ENCODE measurements around the gene PLIN3.
A peak's percentile ranks its signal among the peaks of the same experiment; 100 is the strongest.
"Not testable (repeated sequence)": the region's sequence is repeated elsewhere in the genome, so short reads cannot be mapped to it uniquely, and the experiment has no call there.

PLIN3 gene, protein sequence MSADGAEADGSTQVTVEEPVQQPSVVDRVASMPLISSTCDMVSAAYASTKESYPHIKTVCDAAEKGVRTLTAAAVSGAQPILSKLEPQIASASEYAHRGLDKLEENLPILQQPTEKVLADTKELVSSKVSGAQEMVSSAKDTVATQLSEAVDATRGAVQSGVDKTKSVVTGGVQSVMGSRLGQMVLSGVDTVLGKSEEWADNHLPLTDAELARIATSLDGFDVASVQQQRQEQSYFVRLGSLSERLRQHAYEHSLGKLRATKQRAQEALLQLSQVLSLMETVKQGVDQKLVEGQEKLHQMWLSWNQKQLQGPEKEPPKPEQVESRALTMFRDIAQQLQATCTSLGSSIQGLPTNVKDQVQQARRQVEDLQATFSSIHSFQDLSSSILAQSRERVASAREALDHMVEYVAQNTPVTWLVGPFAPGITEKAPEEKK

DNA sequence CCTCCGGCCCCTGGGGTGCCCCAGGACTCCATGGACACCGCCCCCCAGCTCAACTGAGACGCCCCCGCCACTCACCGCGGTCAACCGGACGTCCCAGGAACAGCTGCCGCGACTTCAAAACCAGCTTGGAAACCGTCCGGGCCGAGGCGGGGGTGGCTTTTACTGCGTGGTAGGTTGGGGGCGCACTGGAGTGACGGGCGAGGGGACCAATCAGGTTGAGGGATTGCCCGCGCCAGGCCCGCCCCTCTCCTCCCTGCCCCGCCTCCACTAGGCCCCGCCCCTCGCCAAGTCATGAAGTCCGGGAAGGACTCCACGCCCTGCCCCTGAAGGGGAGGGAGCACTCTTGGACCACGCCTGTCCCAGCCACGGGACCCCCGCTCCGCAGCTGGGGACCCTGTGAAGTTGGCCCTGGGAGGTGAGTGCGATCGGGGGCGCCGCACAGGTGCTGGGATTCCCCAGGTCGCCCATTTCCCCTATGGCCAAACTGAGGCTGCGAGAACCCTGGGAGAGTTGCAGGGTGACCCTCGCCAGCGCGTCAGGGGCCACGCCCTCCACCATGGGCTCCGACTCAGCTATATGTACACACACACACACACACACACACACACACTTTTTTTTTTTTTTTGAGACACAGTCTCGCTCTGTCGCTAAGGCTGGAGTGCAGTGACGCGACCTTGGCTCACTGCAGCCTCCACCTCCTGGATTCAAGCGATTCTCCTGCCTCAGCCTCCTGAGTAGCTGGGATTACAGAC, at the start of gene PLIN3:
PLIN3 (minus strand) TSS at position 134 of the 752 bp plus-strand sequence. CDS start 6,273 bp downstream, outside the sequence.
- peak; percentile 89 for FAIRE-seq

- FAIRE-seq: no peak
Measured at GRCh38 chr19:4916292-4917082, 49.0 kb upstream of the PLIN3 start.

GRCh38 chr19:4914736-4915501, 47.5 kb upstream of the PLIN3 start:
- no peak for FAIRE-seq

DNA sequence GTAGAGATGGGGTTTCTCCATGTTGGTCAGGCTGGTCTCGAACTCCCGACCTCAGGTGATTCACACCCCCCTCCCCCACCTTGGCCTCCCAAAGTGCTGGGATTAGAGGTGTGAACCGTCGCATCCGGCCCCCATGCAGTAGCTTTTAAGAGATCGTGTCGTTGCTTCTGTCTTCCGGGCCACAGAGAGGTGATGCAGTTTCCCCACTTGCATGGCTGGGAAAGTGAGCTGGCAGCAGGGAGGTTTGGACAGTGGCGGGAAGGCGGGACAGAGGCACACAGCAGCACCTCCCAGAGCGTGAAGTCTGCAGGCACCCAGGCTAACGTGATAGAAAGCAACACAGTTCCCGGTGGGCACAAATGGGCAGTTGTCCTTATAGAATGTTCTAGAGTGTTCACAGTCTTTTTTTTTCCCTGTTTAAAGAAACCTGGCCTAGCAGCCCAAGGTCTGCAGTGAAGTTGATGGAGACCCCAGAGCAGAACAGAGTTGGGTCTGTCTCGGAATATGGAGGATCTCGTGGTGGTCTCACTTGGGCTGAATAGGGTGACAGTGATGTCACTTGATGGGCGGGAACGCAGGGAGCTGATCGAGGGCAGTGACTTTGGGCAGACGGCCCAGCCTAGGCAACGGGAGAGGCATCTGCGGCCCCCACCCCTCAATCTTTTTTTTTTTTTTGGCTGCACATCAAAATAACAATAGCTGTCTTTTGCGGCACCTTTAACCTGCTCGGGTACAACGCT, 46.7 kb upstream of the PLIN3 start:
- FAIRE-seq: no peak

- peak; percentile 91 for FAIRE-seq
Measured at GRCh38 chr19:4911786-4912672, 44.6 kb upstream of the PLIN3 start.

DNA sequence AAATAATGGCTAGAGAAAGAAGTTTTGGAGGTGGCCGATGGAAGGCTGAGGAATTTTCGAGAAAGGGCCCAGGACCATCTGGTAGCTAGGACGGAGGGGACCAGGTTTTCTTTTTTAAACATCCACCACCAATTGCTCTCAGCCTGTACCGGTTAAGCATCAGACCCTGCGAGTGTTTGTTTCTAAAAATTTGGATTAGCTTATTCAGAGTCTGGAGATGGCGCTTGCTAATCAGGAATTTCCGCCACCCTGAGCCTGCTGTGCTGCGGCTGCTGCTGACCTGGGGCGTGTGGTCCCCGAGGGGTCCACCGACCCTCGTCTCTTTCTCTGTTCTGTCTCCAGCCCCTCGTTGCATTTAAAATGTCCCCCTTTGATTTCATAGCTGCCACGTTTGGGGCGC, 43.8 kb upstream of the PLIN3 start:
- FAIRE-seq: no peak

- FAIRE-seq: no peak
Measured at GRCh38 chr19:4910594-4911281, 43.3 kb upstream of the PLIN3 start.

DNA sequence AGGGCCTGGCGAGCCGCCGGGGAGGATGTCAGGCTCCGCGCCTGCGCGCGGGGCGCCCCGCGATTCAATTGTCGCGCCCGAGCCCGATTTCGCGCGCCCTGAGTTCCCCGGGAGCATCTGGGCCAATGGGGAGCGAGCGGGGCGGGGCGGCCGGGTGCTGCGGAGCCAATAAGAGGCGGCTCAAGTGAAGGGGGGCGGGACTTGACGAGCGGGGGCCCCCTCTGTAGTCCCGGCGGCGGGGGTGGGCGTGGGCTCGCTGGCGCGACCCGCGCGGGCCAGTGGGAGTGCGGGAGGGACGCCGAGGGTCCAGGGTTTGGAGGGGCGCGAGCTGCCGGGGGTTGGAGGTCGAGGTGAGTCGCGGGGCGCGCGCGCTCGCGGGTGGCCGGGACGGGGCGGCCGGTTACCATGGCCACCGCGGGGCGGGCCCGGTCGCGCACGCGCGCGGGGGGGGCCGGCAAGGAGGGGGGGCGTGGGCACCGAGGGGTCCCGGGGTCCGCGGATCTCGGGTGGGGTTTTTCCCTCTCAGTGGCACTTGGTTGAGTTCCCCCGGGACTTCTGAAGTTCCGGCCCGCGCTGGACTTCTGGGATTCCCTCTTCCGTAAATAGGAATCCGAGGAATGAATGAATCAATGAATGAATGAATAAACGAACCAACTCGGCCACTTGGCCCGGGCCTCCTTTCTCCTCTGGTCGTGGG, 42.6 kb upstream of the PLIN3 start:
- no peak for FAIRE-seq

DNA sequence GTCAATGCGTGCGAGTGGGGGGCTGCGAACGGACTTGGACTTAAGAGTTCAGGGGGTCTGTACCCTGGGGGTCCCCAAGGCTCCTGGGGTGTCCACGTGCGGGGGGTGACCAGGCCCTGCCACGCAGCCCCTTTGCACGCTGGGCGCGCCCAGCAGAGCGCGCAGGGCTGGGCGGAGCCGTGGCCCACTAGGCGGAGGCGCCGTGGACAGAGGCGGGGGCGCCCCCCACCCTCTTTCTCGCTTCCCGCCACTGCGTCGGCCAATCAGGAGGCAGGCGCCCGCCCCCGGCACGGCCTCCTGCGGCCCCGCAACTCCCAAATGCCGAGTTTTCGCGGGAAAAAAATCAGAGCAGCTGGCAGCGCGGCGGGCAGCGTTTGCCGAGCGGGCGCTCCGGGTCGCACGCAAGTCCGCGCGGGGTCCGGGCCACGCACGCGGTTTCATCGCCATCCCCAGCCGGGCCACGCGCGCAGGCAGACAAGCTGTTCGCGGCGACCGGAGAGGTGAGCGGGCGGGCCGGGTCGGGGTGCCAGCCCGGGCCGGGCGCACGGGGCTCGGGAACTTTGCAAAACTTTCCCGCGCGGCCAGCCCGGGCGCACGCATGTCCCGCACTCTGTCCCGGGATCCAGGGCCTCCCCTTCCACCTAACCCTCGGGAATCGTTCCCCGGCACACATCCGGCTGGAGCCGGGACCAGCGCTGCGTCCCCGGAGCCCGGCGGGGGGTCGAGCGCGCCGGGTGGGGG, 41.9 kb upstream of the PLIN3 start, which contains the start of gene UHRF1:
UHRF1 (plus strand) TSS at position 346 of the 741 bp plus-strand sequence. CDS start 1,385 bp downstream, outside the sequence.
- FAIRE-seq: no peak

DNA sequence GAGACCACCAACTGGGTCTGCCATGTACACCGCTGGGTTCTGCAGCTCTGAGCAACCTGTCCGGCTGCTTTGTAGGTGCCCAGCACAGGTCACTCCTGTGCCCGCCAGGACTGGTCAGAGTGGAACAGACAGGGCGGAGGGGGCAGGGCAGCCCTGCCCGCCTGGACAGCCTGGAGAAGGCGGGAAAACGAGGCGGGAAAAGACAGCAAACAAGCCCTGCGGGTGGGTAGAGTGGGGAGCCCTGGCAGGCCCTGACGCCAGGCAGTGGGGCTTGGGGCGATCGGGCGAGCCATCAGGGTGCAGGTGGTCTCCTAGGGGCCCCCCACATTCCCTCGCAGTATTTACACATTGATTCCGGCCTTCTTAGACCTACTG, 41.3 kb upstream of the PLIN3 start:
- FAIRE-seq: no peak

GRCh38 chr19:4908360-4908759, 40.9 kb upstream of the PLIN3 start:
- no peak for FAIRE-seq

- no peak for FAIRE-seq
Measured at GRCh38 chr19:4906963-4907362, 39.5 kb upstream of the PLIN3 start.

DNA sequence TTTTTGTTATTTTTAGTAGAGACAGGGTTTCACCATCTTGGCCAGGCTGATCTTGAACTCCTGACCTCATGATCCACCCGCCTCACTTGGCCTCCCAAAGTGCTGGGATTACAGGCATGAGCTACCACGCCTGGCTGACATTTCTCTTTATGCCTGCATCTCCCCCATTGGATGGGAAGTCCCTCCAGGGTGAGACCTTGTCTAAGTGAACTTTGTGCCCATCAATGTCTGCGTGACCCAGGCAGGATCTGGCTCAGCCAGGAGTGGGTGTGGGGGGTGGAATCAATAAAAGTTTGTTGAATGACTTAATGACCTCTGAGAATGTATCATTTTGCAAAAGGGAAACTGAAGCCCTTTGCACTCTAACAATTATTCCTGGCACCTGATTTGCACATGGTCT, 37.0 kb upstream of the PLIN3 start:
- no peak for FAIRE-seq

DNA sequence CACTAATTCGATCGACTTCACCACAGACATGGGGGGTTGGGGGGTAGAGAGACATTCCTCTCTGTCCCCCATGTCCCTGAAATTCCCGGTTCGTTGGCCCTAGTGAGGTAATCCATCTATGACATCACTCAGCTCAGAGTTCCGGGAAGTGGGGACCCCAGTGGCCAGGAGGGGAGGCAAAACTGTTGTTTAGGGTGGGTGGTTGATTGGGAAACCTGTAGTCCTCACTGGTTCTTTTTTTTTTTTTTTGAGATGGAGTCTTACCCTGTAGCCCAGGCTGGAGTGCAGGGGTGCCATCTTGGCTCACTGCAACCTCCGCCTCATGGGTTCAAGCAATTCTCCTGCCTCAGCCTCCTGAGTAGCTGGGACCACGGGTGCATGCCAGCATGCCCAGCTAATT, 35.3 kb upstream of the PLIN3 start, which contains the start of gene ARRDC5:
ARRDC5 (minus strand) TSS at position 101 of the 400 bp plus-strand sequence; CDS start at position 30, 71 bp downstream.
- FAIRE-seq: no peak

DNA sequence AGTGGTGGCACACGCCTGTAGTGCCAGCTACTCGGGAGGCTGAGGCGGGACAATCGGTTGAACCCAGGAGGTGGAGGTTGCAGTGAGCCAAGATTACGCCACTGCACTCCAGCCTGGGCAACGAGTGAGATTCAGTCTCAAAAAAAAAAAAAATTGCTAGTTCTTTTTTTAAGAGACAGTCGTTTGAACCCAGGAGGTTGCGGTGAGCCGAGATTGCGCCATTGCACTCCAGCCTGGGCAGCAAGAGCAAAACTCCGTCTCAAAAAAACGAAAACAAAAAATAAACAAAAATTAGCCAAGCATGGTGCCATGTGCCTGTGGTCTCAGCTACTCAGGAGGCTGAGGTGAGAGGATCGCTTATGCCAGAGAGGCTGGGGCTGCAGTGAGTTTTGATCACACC, 33.4 kb upstream of the PLIN3 start:
- not testable (repeated sequence) for FAIRE-seq

DNA sequence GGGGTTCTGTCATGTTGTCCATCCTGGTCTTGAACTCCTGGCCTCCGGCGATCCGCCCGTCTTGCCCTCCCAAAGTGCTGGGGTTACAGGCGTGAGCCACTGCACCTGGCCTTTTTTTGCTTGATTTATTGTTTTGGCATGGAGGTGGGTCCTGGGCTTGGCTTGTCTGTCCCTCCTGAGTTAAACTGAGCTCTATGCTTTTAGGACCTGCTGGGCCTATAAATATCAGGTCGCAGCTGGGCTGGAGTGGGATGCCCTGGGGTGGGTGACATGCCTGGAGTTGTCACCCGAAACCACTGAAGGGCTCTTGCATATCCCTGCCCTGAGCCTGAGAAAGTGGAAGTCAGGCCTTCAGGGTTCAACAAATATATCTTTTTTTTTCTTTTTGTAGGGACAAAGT, 29.7 kb upstream of the PLIN3 start:
- no peak for FAIRE-seq

GRCh38 chr19:4896372-4896771, 28.9 kb upstream of the PLIN3 start:
- FAIRE-seq: no peak

- not testable (repeated sequence) for FAIRE-seq
Measured at GRCh38 chr19:4892962-4893361, 25.5 kb upstream of the PLIN3 start.
